LNCAP (cell line): ENCODE results near the gene WLS.

Experiments used
- TF ChIP-seq, protein P1 (sequence below): fragments of 450-650 bp; IDR thresholded peaks from 2 replicates; pipeline ENCODE4 v1.5.1; 2017; ENCODE audit warnings: mild to moderate bottlenecking

Gene WLS

DNA sequence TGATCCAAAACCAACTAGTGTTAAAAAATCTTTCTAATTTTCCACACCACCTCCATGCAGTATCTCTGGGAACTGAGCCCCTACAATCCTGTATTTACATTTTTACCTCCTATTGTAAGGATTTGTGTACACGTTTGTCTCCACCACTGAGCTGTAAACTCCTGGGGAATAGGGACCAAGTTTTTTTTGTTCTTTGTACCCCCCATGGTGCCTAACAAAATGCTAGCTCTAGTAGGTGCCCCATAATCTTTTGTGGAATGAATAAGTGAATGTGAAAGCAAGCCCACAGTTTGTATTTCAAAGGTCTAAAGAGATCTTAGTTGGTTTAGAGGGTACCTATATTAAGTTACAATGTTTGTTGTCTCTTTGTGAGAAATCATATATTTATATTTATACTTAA, 879 bp upstream of the WLS start:
- TF ChIP-seq, protein P1, sequence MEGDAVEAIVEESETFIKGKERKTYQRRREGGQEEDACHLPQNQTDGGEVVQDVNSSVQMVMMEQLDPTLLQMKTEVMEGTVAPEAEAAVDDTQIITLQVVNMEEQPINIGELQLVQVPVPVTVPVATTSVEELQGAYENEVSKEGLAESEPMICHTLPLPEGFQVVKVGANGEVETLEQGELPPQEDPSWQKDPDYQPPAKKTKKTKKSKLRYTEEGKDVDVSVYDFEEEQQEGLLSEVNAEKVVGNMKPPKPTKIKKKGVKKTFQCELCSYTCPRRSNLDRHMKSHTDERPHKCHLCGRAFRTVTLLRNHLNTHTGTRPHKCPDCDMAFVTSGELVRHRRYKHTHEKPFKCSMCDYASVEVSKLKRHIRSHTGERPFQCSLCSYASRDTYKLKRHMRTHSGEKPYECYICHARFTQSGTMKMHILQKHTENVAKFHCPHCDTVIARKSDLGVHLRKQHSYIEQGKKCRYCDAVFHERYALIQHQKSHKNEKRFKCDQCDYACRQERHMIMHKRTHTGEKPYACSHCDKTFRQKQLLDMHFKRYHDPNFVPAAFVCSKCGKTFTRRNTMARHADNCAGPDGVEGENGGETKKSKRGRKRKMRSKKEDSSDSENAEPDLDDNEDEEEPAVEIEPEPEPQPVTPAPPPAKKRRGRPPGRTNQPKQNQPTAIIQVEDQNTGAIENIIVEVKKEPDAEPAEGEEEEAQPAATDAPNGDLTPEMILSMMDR, result no peak

DNA sequence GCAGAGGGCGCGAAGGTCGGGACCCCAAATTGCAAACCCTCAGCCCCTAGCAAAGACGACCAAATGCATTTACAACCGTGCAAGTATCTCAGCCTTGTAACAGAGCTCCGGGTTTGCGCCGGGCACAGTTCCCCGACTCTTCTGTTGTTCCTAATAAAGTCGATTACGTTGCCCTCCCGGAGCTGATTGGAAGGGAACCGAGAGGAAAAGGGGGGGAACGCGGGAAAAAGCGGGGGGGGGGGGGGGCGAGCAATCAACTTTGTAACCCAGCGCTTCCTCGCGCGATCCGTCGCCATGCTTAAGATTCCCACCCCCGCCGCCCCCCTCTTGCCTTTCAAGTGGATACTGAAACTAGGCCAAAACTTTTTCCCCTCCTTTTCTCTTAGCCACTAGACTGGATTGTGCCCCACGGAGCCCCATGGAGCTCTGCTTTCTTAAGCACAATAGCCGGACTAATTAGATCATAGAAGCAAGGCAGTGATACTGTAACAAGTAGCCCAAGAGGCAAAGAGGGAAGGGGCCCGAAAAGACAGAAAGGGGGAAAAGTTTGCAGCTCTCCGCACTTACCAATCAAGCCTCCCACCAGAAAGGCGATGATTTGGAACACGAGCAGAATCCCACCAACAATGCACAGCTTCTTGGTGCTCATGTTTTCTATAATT, 565 bp downstream of the WLS start:
- TF ChIP-seq, protein P1, result no peak

DNA sequence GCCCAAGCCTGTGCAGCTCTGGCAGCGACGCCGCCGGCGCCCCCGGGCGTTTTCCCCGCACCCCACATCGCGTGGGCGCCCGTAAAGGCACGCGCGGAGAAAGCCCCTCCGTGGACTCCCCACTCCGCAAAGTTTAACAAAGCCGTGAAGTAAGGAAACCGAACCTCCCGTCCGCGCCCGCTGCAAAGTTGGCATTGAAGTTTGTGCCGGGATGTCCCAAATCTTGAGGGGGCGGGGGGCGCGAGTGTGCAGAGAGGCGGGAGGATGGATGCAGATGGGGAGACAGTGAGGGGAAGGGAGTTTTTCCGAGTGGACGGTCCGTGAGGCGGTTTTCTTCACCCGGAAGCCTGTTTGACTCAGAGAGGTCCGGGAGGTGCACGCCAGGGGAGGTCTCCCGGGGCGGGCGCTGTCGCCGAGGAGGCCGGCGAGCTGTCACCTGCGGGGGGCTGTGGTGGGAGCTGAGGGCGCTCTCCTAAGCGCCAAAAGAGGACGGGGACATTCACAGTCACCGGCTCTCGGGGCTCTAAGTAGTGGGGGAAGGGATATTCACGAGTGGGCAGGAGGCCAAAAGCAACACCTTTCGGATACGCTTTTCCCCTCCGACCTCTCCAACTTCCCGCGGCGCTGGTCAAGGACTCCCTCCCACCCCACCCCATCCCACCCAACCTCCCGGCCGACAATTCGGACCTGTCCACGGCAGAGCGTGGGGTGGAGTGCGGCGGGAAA, 1.3 kb downstream of the WLS start:
- TF ChIP-seq, protein P1, result no peak

DNA sequence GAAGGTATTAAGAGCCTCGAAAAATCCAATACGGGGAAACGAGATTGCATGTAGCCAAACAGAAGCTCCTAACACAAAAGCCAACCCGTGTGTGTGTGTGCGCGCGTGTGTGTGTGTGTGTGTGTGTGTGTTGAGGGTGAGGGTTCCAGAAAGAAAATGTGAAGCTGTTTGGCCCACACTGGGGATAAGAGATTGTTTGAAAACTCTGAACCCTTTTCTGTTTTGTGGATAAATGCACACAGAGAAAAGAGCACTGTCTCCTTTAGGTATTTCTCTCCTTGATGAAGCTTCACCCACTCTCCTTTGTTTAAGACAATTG, 1.9 kb downstream of the WLS start:
- TF ChIP-seq, protein P1, result no peak

DNA sequence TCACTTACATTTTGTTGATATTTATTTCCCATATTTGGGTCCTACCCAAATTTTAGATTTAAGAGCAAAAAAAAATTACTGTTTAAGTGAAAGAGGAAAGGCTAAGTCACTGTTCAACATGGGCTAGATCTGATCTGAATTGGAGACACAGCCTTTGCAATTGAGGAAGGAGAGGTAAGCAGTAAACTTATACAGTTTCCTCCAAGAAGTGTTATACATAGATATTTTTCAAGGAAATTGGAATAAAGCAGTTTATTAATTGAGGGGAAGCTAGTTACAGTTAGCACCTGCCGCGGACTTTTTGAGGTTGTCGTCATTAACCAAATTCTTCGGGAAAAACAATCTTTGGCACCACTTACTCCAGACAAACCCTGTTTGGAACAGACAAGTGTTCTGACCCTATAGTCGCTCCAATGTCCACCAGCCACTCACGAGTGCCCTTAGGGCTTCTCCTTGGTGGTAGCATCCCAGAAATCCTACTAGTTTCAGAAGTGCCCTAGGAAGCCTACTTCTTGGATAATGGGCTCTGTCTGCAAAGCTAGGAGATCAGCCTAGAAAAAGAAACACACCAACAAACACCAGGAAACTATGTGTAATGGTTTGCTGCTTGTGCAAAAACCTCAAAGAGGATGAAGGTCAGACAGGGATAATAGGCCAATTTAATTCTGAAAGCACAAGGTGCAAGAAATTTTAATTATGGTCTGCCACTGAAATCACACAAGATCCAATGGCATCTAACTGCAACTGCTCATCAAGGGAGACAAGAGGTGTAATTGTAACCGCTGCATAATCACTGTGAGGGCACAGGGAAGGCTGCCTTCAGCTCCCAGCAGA, 2.5 kb downstream of the WLS start:
- TF ChIP-seq, protein P1, result no peak

DNA sequence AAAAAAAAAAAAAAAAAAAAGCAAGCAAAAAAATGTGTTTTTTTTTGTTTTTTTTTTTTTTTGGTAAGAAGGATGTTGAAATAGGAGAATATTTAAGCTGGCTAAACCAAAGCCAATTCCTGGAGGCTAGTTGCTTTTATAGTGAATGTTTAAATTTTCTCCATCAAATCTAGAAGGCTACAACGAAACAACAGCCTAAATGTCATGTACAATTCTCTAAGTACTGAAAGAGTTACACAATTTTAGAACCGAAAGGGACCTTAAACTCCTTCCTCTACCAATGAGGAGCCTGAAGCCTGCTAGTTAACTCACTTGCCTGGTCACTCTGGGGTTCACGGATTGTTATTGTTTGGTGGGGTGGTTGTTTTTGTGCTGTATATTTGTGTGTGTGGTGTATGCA, 3.5 kb downstream of the WLS start:
- TF ChIP-seq, protein P1, result no peak

DNA sequence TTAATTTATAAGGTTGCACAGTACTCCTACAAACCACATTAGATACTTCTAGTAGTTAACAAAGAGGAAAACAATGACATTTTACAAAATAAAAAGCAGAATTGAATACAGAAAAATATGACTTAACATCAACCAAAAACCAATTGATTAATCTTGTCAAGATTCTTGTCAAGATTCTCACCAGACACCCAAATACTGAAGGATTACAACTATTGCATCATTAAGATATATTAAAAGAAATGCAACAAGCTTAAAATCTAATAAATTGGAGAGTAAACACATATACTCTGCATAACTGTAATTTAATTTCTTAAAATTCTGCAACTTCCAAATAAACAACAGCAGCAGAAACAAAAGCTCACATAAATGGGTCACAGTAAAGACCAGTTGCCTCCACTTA, 4.7 kb downstream of the WLS start:
- TF ChIP-seq, protein P1, result no peak
